Heart left ventricle (tissue), 13 donors: ENCODE data around the gene CCDC92B.

Experiments used
- CTCF ChIP-seq, 12 donors: fragments of 200-600 bp; sonication (generic) in 4 of 12; IDR thresholded peaks; one replicate each; pipeline versions ENCODE4 v1.5.0 to v1.8.0; 2018 to 2022; ENCODE audit warnings: antibody characterized with exemption in 12 of 12, mild to moderate bottlenecking in 5 of 12
- POLR2A ChIP-seq, 2 donors: fragments of 450-650 bp; IDR thresholded peaks; one replicate each; pipeline ENCODE4 v1.6.1; 2017; ENCODE audit warnings: antibody characterized with exemption in 2 of 2, mild to moderate bottlenecking in 2 of 2, moderate library complexity in 2 of 2
- donor health status: ischemic (EF 13 %, LVEDD 7.1; RV severe dilation, severe dysfunction).
- donor health status: DM: no; HTN: yes; CAD: no.
- donor health status: DM: no; HTN: no; CAD: no.
- donor health status: ischemic (EF 25% LVEDD 6.9; RV normal size, moderate dysfunction).
- donor health status: ischemic (EF 25% LVEDD 5.7; RV mildly dilated, moderate dysfunction).
- donor health status: ischemic (EF 35%, LVEDD 5.7; RV mildly dilated, moderate dysfunction).
- donor health status: nonischemic (EF 11% LVEDD 7.7; RV severe dilation, severe dysfunction).
- donor health status: DM: yes; HTN: yes; CAD: no.
- donor health status: PGD.
- donor health status: ischemic (EF 29% LVEDD 5.4; RV normal size, mild dysfunction).
- donor health status: nonischemic (EF 23%, LVEDD 6.1; RV moderate dilation, normal function).

- TF ChIP-seq CTCF (IDR thresholded peaks at IDR 0.05) = no peak
- TF ChIP-seq POLR2A (IDR thresholded peaks at IDR 0.05) = no peak
Measured at GRCh38 chr17:2749058-2749783, at the start of gene CCDC92B.
